Astrocyte (in vitro differentiated cells and primary cell): ENCODE results near the gene PAM. TPM values are rescaled to one million over a fixed set of nuclear protein-coding genes. Genes with fewer than 3 reads are reported as not detected.

Experiments used
- DNase-seq: peaks from one replicate; pipeline ENCODE4 v3.0.0-alpha.2; 2010; ENCODE audit warnings: low read depth
- FAIRE-seq: peaks from 2 replicates; lab custom pipeline; 2011; peaks lifted over from hg19 to GRCh38; lab: Jason Lieb, UNC
- H2AFZ ChIP-seq: 2 replicates; pipeline ENCODE4 v1.6.0; 2012; ENCODE audit warnings: low read depth, low read length, inconsistent platforms
- H3K27ac ChIP-seq: 2 replicates; pipeline ENCODE4 v1.5.1; 2011; ENCODE audit warnings: low read depth, low read length, inconsistent platforms
- H3K27me3 ChIP-seq: 2 replicates; pipeline ENCODE4 v1.6.0; 2011; ENCODE audit warnings: low read length, inconsistent platforms; ENCODE audit not compliant: insufficient read depth
- H3K36me3 ChIP-seq: 2 replicates; pipeline ENCODE4 v1.5.1; 2011; ENCODE audit warnings: low read length, inconsistent platforms; ENCODE audit not compliant: insufficient read depth
- H3K4me1 ChIP-seq: 2 replicates; pipeline ENCODE4 v1.5.1; 2011; ENCODE audit warnings: low read length, inconsistent platforms; ENCODE audit not compliant: insufficient read depth
- H3K4me2 ChIP-seq: 2 replicates; pipeline ENCODE4 v1.6.0; 2012; ENCODE audit warnings: low read length, inconsistent platforms
- H3K4me3 ChIP-seq: 2 replicates; pipeline ENCODE4 v1.5.1; 2011; ENCODE audit warnings: low read depth, mild to moderate bottlenecking, low read length, inconsistent platforms; ENCODE audit not compliant: insufficient read depth
- H3K79me2 ChIP-seq: 2 replicates; pipeline ENCODE4 v1.6.0; 2012; ENCODE audit warnings: mild to moderate bottlenecking, low read length, inconsistent platforms; ENCODE audit not compliant: insufficient read depth
- H3K9ac ChIP-seq: 2 replicates; pipeline ENCODE4 v1.6.0; 2012; ENCODE audit warnings: mild to moderate bottlenecking, low read length, inconsistent platforms
- H3K9me3 ChIP-seq: 2 replicates; pipeline ENCODE4 v1.5.1; 2012; ENCODE audit warnings: low read depth, mild to moderate bottlenecking, low read length, inconsistent platforms; ENCODE audit not compliant: insufficient read depth
- H4K20me1 ChIP-seq: 2 replicates; pipeline ENCODE4 v1.6.0; 2012; ENCODE audit warnings: low read length, inconsistent platforms; ENCODE audit not compliant: insufficient read depth
- H3K27ac Mint-ChIP-seq: one replicate; pipeline ENCODE4 v1.8.0; 2021; ENCODE audit warnings: mild to moderate bottlenecking, mixed read lengths; ENCODE audit not compliant: unreplicated experiment
- H3K27me3 Mint-ChIP-seq: one replicate; pipeline ENCODE4 v1.8.0; 2021; ENCODE audit warnings: low read depth, mixed read lengths; ENCODE audit not compliant: unreplicated experiment
- H3K36me3 Mint-ChIP-seq: one replicate; pipeline ENCODE4 v1.8.0; 2021; ENCODE audit warnings: low read depth, mixed read lengths; ENCODE audit not compliant: unreplicated experiment
- H3K4me1 Mint-ChIP-seq: one replicate; pipeline ENCODE4 v1.8.0; 2021; ENCODE audit warnings: low read depth, mixed read lengths; ENCODE audit not compliant: unreplicated experiment
- H3K4me3 Mint-ChIP-seq: one replicate; pipeline ENCODE4 v1.8.0; 2021; ENCODE audit warnings: mild to moderate bottlenecking, moderate library complexity, mixed read lengths; ENCODE audit not compliant: unreplicated experiment
- H3K9me3 Mint-ChIP-seq: one replicate; pipeline ENCODE4 v1.8.0; 2021; ENCODE audit warnings: mild to moderate bottlenecking, mixed read lengths; ENCODE audit not compliant: unreplicated experiment
- EZH2 ChIP-seq: IDR thresholded peaks from 2 replicates; pipeline ENCODE4 v1.6.1; 2012; ENCODE audit warnings: mild to moderate bottlenecking, low read length, inconsistent platforms; ENCODE audit not compliant: insufficient read depth
- total RNA-seq: library from RNA; stranded (reverse); gene quantifications from 2 replicates; pipeline ENCODE4 v1.2.1, GENCODE V29; 2021
- TF ChIP-seq, protein P1 (sequence below): IDR thresholded peaks from 2 replicates; pipeline ENCODE4 v1.5.1; 2011; ENCODE audit warnings: low read depth, mild to moderate bottlenecking, inconsistent platforms, low read length, moderate library complexity; ENCODE audit not compliant: insufficient read depth

PAM gene
- total RNA-seq, 1 donor from 2014 or later, result 301 TPM

DNA sequence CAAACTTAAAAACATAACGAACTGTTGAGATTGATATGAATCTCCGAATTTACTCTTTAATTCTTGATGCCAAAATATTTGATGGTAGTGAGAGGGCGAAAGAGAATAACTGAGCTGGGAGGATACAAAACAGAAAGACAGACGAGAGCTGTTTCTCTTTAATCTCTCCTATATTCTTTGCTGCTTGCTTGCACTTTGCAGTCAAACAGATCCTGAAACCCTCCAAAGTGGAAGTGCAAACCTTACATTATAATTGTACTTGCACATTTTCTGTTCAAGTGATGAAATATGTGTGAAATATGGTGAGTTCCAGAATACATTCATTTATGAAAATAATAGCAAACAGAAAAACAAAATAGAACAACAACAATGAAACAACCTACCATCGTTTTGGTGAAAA lies 63.8 kb downstream of the PAM start:
- no peak for DNase-seq
- Mint-ChIP-seq H3K27me3 (no peaks in the 10 kb centered on the region), H3K27ac (no peak overlapping the region), H3K36me3 (no peaks in the 10 kb centered on the region), H3K4me1 (peaks cover 32% of the 10 kb centered on the region), H3K9me3 (no peaks in the 10 kb centered on the region), H3K4me3 (no peak overlapping the region)
- no peaks in the 10 kb centered on the region for H3K36me3 ChIP-seq
- TF ChIP-seq EZH2, result no peak
- TF ChIP-seq, protein P1, sequence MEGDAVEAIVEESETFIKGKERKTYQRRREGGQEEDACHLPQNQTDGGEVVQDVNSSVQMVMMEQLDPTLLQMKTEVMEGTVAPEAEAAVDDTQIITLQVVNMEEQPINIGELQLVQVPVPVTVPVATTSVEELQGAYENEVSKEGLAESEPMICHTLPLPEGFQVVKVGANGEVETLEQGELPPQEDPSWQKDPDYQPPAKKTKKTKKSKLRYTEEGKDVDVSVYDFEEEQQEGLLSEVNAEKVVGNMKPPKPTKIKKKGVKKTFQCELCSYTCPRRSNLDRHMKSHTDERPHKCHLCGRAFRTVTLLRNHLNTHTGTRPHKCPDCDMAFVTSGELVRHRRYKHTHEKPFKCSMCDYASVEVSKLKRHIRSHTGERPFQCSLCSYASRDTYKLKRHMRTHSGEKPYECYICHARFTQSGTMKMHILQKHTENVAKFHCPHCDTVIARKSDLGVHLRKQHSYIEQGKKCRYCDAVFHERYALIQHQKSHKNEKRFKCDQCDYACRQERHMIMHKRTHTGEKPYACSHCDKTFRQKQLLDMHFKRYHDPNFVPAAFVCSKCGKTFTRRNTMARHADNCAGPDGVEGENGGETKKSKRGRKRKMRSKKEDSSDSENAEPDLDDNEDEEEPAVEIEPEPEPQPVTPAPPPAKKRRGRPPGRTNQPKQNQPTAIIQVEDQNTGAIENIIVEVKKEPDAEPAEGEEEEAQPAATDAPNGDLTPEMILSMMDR, result no peak
- no peaks in the 10 kb centered on the region for H4K20me1 ChIP-seq
- no peak for FAIRE-seq
- H3K9me3 ChIP-seq, result no peaks in the 10 kb centered on the region
- peaks cover 3% of the 10 kb centered on the region for H3K79me2 ChIP-seq
- no peak overlapping the region for H3K9ac ChIP-seq
- no peaks in the 10 kb centered on the region for H3K27me3 ChIP-seq
- H3K27ac ChIP-seq, result no peak overlapping the region
- no peak overlapping the region for H2AFZ ChIP-seq
- peaks cover 9% of the 10 kb centered on the region for H3K4me1 ChIP-seq
- no peak overlapping the region for H3K4me2 ChIP-seq
- no peak overlapping the region for H3K4me3 ChIP-seq

DNA sequence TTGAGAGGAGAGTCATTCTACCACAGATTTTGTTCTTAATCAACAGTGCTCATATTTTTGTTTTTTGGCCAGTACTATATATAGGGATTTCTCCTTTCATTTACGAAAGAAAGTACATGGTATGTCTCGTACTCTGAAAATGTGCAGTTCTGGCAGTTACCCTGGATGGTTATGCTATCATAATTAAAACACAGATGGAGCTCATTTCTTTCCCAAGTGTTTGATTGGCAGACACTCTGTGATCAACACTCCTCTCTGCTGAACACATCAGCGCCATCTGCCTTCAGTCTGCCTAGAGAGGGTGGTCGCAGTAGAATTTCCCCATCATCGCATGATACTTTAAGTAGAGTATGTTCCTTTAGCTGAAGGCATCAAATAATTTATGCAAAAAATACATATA lies 64.5 kb downstream of the PAM start:
- FAIRE-seq, result no peak
- peaks cover 9% of the 10 kb centered on the region for H3K4me1 ChIP-seq
- Mint-ChIP-seq H3K36me3 (no peaks in the 10 kb centered on the region), H3K4me1 (peaks cover 33% of the 10 kb centered on the region), H3K27me3 (no peaks in the 10 kb centered on the region), H3K4me3 (no peak overlapping the region), H3K27ac (no peak overlapping the region), H3K9me3 (no peaks in the 10 kb centered on the region)
- no peak overlapping the region for H3K27ac ChIP-seq
- no peak overlapping the region for H3K4me3 ChIP-seq
- DNase-seq, result no peak
- no peaks in the 10 kb centered on the region for H4K20me1 ChIP-seq
- no peaks in the 10 kb centered on the region for H3K36me3 ChIP-seq
- no peak overlapping the region for H3K9ac ChIP-seq
- H2AFZ ChIP-seq, result no peak overlapping the region
- H3K27me3 ChIP-seq, result no peaks in the 10 kb centered on the region
- TF ChIP-seq EZH2, result no peak
- no peaks in the 10 kb centered on the region for H3K9me3 ChIP-seq
- H3K79me2 ChIP-seq, result peaks cover 3% of the 10 kb centered on the region
- H3K4me2 ChIP-seq, result no peak overlapping the region

DNA sequence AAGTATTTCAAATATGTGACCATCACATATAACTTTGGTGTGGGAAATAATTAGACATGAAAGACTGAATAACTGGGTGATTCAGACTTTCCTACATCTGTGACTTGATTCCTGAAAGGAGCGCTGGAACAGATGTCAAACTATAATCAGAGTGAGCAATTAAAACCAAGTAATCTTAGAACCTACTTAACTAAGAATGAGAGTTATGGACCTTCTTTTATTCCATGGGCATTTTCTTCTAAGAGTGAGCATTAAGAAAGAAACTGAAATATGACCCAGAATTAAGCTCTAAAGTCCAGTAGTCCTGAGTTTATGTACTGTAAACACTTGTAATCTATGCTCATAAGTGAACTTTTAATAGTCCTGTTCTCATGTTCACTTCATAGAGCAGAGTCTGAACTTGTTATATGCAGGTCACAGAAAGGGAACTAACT lies 68.4 kb downstream of the PAM start:
- peak overlapping the region; percentile 17 for H3K27ac Mint-ChIP-seq
- peak; percentile 43 for FAIRE-seq

More for the DNA sequence above, 68.4 kb downstream of the PAM start:
- Histone ChIP-seq H3K4me3 (no peak overlapping the region), H3K4me1 (peaks cover 12% of the 10 kb centered on the region), H3K79me2 (peaks cover under 1% of the 10 kb centered on the region), H3K27ac (no peak overlapping the region), H3K9ac (no peak overlapping the region), H4K20me1 (no peaks in the 10 kb centered on the region), H2AFZ (no peak overlapping the region), H3K4me2 (no peak overlapping the region), H3K9me3 (no peaks in the 10 kb centered on the region), H3K36me3 (no peaks in the 10 kb centered on the region), H3K27me3 (no peaks in the 10 kb centered on the region)
- TF ChIP-seq EZH2, result no peak
- TF ChIP-seq, protein P1, result no peak
- Mint-ChIP-seq H3K27me3 (no peaks in the 10 kb centered on the region), H3K4me3 (no peak overlapping the region), H3K9me3 (no peaks in the 10 kb centered on the region), H3K36me3 (no peaks in the 10 kb centered on the region), H3K4me1 (peaks cover 28% of the 10 kb centered on the region)
- DNase-seq, result peak; percentile 89
